PFSK-1 (cell line): Measurements from ENCODE around the gene NR2C2AP.

Experiments used
- FOXP2 ChIP-seq: optimal IDR thresholded peaks from 2 replicates; pipeline ENCODE3; 2011; ENCODE audit warnings: borderline replicate concordance, control low read depth, inconsistent platforms; ENCODE audit not compliant: insufficient read depth; ENCODE audit errors: extremely low read length, extremely low read depth
- POLR2AphosphoS5 ChIP-seq: IDR thresholded peaks from 2 replicates; pipeline ENCODE4 v1.6.1; 2012; ENCODE audit warnings: low read depth, mild to moderate bottlenecking, control low read depth, low read length, moderate library complexity
- REST ChIP-seq, 2 experiments: IDR thresholded peaks; 2 replicates each; pipeline versions ENCODE4 v1.6.1 to v1.8.0; 2011 to 2012; ENCODE audit warnings: low read depth in 2 of 2, low read length in 2 of 2, control low read depth in 1 of 2, inconsistent platforms in 1 of 2, mild to moderate bottlenecking in 1 of 2, moderate library complexity in 1 of 2; ENCODE audit not compliant: insufficient read depth in 1 of 2
- SIN3A ChIP-seq: IDR thresholded peaks from 2 replicates; pipeline ENCODE4 v1.6.1; 2012; ENCODE audit warnings: mild to moderate bottlenecking, low read length, moderate library complexity, borderline replicate concordance; ENCODE audit not compliant: insufficient read depth
- TAF1 ChIP-seq: IDR thresholded peaks from 2 replicates; pipeline ENCODE4 v1.6.1; 2012; ENCODE audit warnings: low read length, control low read depth, borderline replicate concordance; ENCODE audit not compliant: insufficient read depth

NR2C2AP gene

DNA sequence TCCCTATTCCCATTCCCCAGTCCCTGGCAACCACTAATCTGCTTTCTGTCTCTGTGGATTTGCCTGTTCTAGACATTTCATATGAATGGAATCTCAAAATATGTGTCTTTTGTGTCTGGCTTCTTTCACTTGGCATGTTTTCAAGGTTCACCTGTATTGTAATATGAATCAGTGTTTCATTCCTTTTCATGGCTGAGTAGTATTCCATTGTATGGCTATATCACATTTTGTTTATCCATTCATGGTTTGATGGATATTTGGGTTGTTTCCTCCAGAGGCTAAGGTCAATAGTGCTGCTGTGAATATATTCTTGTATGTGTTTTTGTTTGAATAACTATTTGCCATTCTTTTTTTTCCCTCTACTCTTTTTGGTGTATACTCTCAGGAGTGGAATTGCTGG lies 33.0 kb upstream of the NR2C2AP start:
- TF ChIP-seq SIN3A, result no peak
- no peak for TF ChIP-seq POLR2AphosphoS5
- TF ChIP-seq TAF1, result no peak
- no peak for TF ChIP-seq FOXP2
- no peak for TF ChIP-seq REST (IDR thresholded peaks at IDR 0.05; ENCODE audit: insufficient read depth in 1 of 2, low read depth in 2 of 2, low read length in 2 of 2)

DNA sequence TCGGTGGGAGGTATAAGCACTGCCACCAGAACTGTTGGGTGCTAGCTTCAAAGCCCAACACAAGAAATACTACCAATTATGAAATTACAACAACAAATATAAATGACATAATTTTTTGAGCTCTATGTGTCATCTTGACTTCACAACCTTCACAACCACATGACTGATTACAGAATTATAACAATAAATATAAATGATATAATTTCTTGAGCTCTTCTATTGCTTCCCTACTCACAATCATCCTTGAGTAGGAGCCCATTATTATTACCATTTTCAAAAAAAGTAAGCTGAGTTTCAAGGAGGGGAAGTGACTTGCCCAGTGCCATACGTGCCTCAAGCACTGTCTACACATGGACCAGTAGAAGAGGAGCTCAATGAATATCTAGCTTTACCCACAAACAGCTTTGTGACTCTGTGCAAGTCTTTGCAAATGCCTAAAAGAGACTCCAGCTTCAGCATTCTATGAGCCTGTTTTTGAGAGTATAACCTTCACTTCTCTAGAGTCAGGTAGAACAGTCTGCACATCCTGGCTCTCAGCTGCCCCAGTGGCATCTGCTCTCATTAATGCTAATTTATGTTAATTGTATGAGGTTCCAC lies 31.1 kb upstream of the NR2C2AP start:
- TF ChIP-seq SIN3A, result no peak

DNA sequence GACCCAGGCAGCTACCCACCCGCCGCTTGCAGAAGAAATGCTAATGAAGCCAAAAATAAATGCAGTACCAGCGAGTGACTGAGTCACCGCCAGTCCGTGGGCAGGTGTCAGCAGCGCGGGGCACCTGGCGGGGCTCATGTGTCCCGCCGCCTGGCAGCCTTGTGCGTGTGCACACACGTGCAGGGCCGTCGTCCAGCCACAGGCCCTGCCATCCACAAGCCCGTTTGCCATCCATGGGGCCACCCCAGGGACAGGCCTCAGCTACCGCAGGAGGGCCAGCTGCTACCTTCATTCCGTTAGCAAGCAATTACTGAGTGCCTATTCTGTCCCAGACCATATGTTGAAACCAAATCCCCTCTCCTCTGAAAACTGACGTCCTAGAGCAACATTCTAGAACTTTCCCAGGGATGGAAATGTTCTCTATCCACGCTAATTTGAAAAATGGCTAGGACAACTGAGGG lies 29.1 kb upstream of the NR2C2AP start:
- TF ChIP-seq FOXP2, result no peak
- no peak for TF ChIP-seq SIN3A
- no peak for TF ChIP-seq TAF1
- no peak for TF ChIP-seq POLR2AphosphoS5
- no peak for TF ChIP-seq REST (IDR thresholded peaks at IDR 0.05; ENCODE audit: insufficient read depth in 1 of 2, low read depth in 2 of 2, low read length in 2 of 2)

- TF ChIP-seq POLR2AphosphoS5 (no peak), TAF1 (no peak), SIN3A (no peak), FOXP2 (no peak), REST (IDR thresholded peaks at IDR 0.05; ENCODE audit: insufficient read depth in 1 of 2, low read depth in 2 of 2, low read length in 2 of 2) (no peak)
Measured at GRCh38 chr19:19230999-19231398, 27.8 kb upstream of the NR2C2AP start.

DNA sequence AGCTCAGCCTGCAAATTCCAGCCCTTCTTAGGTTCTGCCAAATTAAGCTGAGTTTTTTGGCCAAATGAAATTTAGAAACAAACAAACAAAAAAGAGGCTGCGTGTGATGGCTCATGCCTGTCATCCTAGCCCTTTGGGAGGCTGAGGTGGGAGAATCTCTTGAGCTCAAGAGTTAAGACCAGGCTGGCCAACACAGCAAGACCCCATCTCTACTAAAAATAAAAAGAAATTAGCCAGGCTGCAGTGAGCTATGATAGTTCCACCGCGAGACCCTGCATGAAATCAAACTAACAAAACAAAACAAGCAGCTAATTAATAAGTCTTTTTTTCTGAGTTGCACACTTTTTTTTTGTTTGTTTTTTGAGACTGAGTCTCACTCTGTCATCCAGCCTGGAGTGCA lies 26.5 kb upstream of the NR2C2AP start:
- TF ChIP-seq TAF1 (no peak), SIN3A (no peak), POLR2AphosphoS5 (no peak)

- TF ChIP-seq TAF1 (no peak), POLR2AphosphoS5 (no peak), SIN3A (no peak), REST (IDR thresholded peaks at IDR 0.05; ENCODE audit: insufficient read depth in 1 of 2, low read depth in 2 of 2, low read length in 2 of 2) (no peak), FOXP2 (no peak)
Measured at GRCh38 chr19:19227217-19227616, 24.0 kb upstream of the NR2C2AP start.
